Thymus (tissue), 11 donors: ENCODE results near the gene WSCD1. TPM values are rescaled to one million over a fixed set of nuclear protein-coding genes. Genes with fewer than 3 reads are reported as not detected.

Source experiments
- DNase-seq, 9 donors: peaks; one replicate each; pipeline ENCODE4 v3.0.0-alpha.2; 2013; ENCODE audit warnings: low spot score in 9 of 9, low read depth in 6 of 9, missing footprints in 1 of 9
- H3K27ac ChIP-seq, 2 donors: one replicate each; pipeline ENCODE4 v1.5.1; 2013; ENCODE audit warnings: control low read depth in 1 of 2, low read depth in 1 of 2, low read length in 1 of 2, mild to moderate bottlenecking in 1 of 2, moderate library complexity in 1 of 2
- H3K27me3 ChIP-seq, 2 donors: one replicate each; pipeline ENCODE4 v1.5.1; 2013; ENCODE audit warnings: low read length in 1 of 2; ENCODE audit not compliant: control insufficient read depth in 2 of 2, insufficient read depth in 1 of 2
- H3K36me3 ChIP-seq, 2 donors: one replicate each; pipeline ENCODE4 v1.5.1; 2013; ENCODE audit warnings: low read length in 1 of 2, mild to moderate bottlenecking in 1 of 2, moderate library complexity in 1 of 2; ENCODE audit not compliant: control insufficient read depth in 2 of 2, insufficient read depth in 2 of 2
- H3K4me1 ChIP-seq, 2 donors: one replicate each; pipeline ENCODE4 v1.5.1; 2013; ENCODE audit warnings: low read length in 2 of 2; ENCODE audit not compliant: control insufficient read depth in 2 of 2, insufficient read depth in 2 of 2
- H3K4me3 ChIP-seq, 2 donors: one replicate each; pipeline ENCODE4 v1.5.1; 2013; ENCODE audit warnings: low read length in 2 of 2, control low read depth in 1 of 2, mild to moderate bottlenecking in 1 of 2
- H3K9me3 ChIP-seq, 2 donors: one replicate each; pipeline ENCODE4 v1.5.1; 2013; ENCODE audit warnings: low read length in 1 of 2, mild to moderate bottlenecking in 1 of 2; ENCODE audit not compliant: control insufficient read depth in 2 of 2, insufficient read depth in 1 of 2
- WGBS: extraction: QIAGEN DNeasy Blood & Tissue Kit; methylation state at CpG from one replicate; pipeline ENCODE4 v1.1.7; 2013; 5-methylcytosine and 5-hydroxymethylcytosine counted together
- polyA plus RNA-seq: library from polyadenylated mRNA; stranded (reverse); fragments of 200-250 nt; gene quantifications from one replicate; pipeline ENCODE4 v1.2.3, GENCODE V29; 2013
- total RNA-seq: library from RNA; stranded (reverse); fragments of 120-200 nt; gene quantifications from one replicate; pipeline ENCODE4 v1.2.4, GENCODE V29; 2013
- donor health status: healthy.

Gene WSCD1
- total and polyA plus RNA-seq, 2 donors = 1.1 to 5.1 TPM

DNA sequence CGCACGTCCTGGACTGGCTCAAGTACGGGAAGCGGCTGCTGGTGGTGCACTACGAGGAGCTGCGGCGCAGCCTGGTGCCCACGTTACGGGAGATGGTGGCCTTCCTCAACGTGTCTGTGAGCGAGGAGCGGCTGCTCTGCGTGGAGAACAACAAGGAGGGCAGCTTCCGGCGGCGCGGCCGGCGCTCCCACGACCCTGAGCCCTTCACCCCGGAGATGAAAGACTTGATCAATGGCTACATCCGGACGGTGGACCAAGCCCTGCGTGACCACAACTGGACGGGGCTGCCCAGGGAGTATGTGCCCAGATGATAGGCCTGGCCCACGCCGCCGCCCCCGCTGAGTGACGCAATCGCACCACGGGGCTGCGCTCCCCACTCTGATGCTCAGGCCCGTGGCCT lies 50.2 kb downstream of the WSCD1 start:
- Histone ChIP-seq H3K27ac (no peak overlapping the region), H3K4me1 (no peaks in the 10 kb centered on the region), H3K9me3 (no peaks in the 10 kb centered on the region), H3K27me3 (no peaks in the 10 kb centered on the region), H3K4me3 (no peak overlapping the region), H3K36me3 (no peaks in the 10 kb centered on the region)
- 98% methylated on average over 34 of the region's 34 CpGs for WGBS
- DNase-seq = no peak

DNA sequence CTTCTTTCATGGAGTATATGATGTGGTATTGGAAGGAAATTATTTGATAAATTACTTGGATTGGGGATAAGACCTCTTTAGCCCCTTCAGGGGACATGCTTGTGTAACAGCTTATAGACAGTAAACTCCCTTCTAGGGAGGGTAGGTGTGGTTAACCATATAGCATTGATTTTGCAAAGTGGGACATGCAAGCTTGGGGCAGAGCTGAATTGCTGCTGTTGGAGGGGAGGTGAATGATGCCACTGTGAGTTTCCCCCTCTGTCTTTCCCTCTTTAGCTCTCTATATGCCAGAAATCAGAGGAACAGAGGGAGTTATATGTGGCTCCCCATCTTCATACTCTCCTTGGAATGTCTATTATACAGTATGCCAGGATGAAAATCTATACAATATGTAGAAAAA lies 54.7 kb downstream of the WSCD1 start:
- H3K27ac ChIP-seq = no peak overlapping the region
- H3K9me3 ChIP-seq = no peaks in the 10 kb centered on the region
- H3K27me3 ChIP-seq = no peaks in the 10 kb centered on the region
- DNase-seq = no peak
- H3K4me3 ChIP-seq = no peak overlapping the region
- no peaks in the 10 kb centered on the region for H3K4me1 ChIP-seq
- no peaks in the 10 kb centered on the region for H3K36me3 ChIP-seq

DNA sequence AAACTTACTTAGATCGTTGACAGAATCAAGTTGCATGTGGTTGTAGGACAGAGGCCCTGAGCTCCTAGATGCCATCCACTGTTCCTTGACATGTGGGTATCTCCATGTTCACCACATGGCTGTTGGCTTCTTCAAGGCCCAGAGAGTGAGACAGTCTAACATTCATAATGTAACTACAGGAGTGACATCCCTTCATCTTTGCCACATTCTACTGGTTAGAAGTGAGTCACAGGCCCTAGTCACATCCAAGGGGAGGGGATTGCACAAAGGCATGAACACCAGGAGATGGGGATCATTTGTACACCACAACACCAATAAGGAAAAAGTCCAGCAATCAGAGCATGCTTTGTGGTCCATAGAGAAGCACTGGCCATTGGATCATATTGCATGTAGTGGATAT lies 56.6 kb downstream of the WSCD1 start:
- DNase-seq = no peak
- 94% methylated on average over 1 of the region's 1 CpG for WGBS
- H3K4me1 ChIP-seq = no peaks in the 10 kb centered on the region
- H3K4me3 ChIP-seq = no peak overlapping the region
- H3K27me3 ChIP-seq = no peaks in the 10 kb centered on the region
- H3K36me3 ChIP-seq = no peaks in the 10 kb centered on the region
- no peaks in the 10 kb centered on the region for H3K9me3 ChIP-seq
- no peak overlapping the region for H3K27ac ChIP-seq

DNA sequence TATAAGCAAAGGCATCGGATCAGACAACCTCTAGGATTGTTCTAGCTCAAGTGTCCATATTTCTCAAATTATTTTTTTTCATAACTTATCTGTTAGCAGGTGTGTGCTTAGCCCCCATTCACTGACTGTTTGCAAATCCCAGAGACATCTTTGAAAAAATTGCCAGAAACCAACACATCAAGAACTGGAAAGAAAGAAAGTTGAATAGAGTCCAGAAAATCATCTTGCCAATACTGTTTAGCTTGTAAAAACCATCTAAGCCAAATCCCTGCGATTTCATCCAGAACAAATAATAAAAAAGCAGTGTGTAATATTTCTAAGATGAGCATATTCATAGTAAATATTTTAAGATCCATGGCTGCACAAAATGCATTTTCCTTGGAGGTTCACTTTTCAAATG lies 64.5 kb downstream of the WSCD1 start:
- DNase-seq = no peak
- Histone ChIP-seq H3K4me3 (no peak overlapping the region), H3K27ac (no peak overlapping the region), H3K9me3 (no peaks in the 10 kb centered on the region), H3K27me3 (no peaks in the 10 kb centered on the region), H3K36me3 (no peaks in the 10 kb centered on the region), H3K4me1 (no peaks in the 10 kb centered on the region)
- WGBS = 88% methylated on average over 2 of the region's 2 CpGs

DNA sequence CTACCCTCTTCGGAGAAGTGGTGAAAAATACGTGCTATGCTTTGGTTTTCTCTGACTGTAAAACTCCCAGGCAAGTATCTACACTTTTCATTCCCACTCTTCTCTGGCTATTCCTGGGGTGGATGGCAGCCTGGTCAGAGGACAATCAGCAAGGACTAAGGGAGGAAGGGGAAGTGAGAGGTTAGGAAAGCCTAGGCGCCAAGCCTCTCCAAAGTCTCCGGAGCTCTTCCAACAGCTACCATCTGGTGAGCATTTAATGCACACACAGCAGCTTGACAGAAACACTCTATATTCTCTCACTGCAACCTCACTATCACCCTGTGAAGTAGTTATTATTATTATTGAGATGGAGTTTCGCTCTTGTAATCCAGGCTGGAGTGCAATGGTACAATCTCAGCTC lies 65.1 kb downstream of the WSCD1 start:
- DNase-seq = no peak
- Histone ChIP-seq H3K9me3 (no peaks in the 10 kb centered on the region), H3K4me3 (no peak overlapping the region), H3K36me3 (no peaks in the 10 kb centered on the region), H3K4me1 (no peaks in the 10 kb centered on the region), H3K27me3 (no peaks in the 10 kb centered on the region), H3K27ac (no peak overlapping the region)
- 61% methylated on average over 5 of the region's 5 CpGs for WGBS

DNA sequence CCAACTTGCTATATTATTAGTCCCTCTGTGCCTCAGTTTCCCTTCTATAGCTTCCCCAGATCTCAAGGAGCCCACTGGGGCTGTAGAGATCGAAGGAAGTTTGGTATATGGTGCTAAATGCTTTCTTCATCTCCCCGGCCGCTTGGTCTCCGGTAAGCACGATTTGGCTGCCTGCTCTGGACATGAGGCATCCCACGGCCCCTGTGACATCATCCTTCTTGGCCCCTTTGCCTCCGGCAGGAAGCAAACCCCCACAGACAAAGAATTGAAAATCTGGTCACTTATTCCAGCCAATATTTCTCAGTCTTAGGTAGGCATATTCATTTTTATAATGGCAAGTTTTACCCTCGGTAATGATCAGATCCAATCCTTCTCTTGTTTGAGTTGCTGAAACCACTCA lies 65.8 kb downstream of the WSCD1 start:
- no peaks in the 10 kb centered on the region for H3K36me3 ChIP-seq
- H3K27ac ChIP-seq = no peak overlapping the region
- H3K4me3 ChIP-seq = no peak overlapping the region
- no peaks in the 10 kb centered on the region for H3K27me3 ChIP-seq
- WGBS = 89% methylated on average over 8 of the region's 8 CpGs
- no peaks in the 10 kb centered on the region for H3K4me1 ChIP-seq
- H3K9me3 ChIP-seq = no peaks in the 10 kb centered on the region
- no peak for DNase-seq

DNA sequence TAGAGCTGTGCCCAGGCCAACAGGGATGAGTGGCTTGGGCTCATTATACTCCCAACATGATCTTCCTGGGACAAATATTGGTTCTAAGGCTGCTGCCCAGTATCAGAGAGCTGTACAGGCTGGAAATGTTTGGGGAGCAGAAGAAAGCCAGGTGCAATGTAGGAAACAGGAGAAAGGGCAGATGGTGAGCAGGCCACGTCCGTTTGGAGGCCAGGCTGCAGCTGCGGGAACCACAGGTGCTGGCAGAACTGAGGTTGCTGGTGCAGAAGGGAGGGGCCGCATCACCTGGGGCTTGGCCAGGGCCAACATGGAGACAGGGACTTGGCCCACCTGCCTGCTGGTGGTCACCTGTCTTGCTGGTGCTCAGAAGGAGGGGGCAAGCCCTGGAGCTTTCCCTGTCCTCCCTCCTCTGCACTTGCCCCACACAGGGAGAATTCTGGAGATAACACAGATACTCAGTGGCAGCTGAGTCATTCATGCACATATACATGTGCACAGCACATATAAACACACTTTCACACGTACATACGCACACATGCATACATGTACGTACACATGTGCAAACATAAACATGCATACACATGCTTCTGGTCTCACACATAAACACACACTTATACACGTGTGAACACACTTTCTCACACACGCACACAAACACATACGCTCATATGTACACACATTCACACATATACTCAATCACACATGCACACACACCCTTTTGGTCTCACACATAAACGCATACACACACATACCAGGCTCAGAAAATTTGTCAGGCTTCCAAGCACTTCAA lies 67.7 kb downstream of the WSCD1 start:
- no peak for DNase-seq
- Histone ChIP-seq H3K27me3 (no peaks in the 10 kb centered on the region), H3K27ac (no peak overlapping the region), H3K4me1 (no peaks in the 10 kb centered on the region), H3K4me3 (no peak overlapping the region), H3K9me3 (no peaks in the 10 kb centered on the region), H3K36me3 (no peaks in the 10 kb centered on the region)
- WGBS = 82% methylated on average over 11 of the region's 11 CpGs

DNA sequence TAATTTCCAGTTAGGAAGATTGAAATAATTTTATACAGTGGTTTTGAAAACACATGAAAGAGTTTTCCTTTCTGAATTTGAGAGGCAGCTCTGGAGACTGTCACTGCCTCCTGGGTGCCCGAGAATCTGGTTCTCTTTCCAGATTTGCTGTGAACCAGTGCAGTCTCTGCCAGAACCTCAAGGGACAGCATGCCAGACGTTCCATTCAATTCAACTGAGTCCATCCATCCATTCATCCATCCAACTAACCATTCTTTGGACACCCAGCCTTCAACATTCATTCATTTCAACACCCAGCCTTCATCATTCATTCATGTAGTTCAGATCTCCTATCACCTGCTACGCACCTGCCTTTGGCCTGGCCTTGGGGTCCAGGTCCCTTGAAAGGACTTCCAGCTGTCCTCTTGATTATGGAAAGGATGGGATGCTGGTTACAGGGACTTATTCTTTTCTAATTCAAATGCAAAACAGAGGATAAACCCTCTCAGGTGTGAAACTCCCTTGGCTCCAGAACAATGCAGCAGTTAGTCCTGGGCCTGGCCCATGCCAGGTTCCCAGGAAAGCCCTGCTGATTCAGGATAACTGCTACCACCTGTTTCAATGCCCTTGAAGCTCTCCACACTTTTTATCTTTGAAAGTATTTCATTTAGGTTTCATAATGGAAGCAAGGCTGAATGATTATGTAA lies 68.7 kb downstream of the WSCD1 start:
- no peaks in the 10 kb centered on the region for H3K9me3 ChIP-seq
- H3K27me3 ChIP-seq = no peaks in the 10 kb centered on the region
- H3K27ac ChIP-seq = no peak overlapping the region
- 78% methylated on average over 3 of the region's 3 CpGs for WGBS
- DNase-seq = no peak
- H3K4me3 ChIP-seq = no peak overlapping the region
- H3K36me3 ChIP-seq = no peaks in the 10 kb centered on the region
- no peaks in the 10 kb centered on the region for H3K4me1 ChIP-seq

DNA sequence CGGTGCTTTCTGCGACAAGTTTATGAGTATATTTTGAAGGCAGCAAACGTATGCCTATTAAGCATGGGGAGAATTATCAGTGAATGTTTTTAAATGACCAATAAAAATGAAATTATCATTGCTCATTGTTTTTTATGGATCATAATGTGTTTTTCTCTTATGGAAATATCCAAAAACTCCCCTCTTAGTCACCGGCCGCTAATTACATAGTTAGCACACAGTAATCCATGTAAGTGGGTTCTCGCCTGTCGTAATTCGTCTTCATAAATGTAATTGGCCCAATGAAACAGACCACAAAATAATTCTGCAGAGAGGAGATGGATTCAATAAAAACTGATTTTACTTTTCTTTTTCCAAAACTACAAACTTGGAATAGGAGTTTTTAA lies 69.3 kb downstream of the WSCD1 start:
- Histone ChIP-seq H3K4me3 (no peak overlapping the region), H3K27me3 (no peaks in the 10 kb centered on the region), H3K9me3 (no peaks in the 10 kb centered on the region), H3K4me1 (no peaks in the 10 kb centered on the region), H3K36me3 (no peaks in the 10 kb centered on the region), H3K27ac (no peak overlapping the region)
- 95% methylated on average over 8 of the region's 8 CpGs for WGBS
- no peak for DNase-seq
